ENCODE results near the gene SLC1A1.

SLC1A1 gene

DNA sequence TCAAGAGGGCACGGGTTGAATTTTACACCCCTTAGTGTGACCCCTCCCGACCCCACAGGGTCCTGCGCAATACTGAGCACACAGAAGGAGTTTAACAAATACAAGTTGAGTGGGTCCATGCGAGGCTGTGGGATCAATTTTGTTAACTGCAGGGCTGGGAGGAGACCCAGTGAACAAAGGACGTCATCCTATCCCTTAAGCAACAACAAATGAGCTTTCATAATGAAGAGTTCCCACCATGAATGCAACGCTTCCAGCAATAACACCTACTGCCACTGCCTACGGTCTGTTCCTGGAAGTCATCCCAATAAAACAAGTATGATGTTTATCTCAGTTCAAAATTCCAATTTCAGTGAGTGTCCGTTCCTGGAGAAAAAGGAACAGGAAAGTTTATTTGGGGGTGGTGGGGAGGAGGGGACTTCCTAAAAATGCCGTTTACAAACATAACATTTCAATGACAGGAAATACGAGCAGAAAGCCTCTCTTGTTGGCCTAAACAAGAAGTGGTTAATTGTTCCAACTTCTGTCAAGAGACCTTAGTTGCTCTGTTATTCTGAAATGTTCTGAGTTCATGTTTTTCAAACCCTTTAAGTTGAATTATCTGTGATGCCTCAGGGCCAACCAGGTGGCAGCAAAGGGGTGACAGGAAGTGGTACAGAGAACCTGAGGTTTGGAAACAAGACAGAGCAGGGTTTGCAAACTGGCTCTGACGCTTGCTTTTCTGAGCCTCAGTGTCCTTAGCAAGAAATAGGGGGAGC is 106.1 kb downstream of the SLC1A1 start:
- peak; percentile 97 for ATAC-seq (ENCODE audit: insufficient read depth, low read depth)
- Histone ChIP-seq H4K20me1 (ENCODE audit: insufficient read depth, low read length) (no peaks in the 10 kb centered on the region), H3K27me3 (ENCODE audit: insufficient read depth, low read length, poor library complexity) (no peaks in the 10 kb centered on the region), H3K79me2 (ENCODE audit: insufficient read depth, low read length) (no peaks in the 10 kb centered on the region), H3K9me3 (ENCODE audit: insufficient read depth, low read length, severe bottlenecking) (no peaks in the 10 kb centered on the region), H3K36me3 (ENCODE audit: insufficient read depth, low read length) (no peaks in the 10 kb centered on the region), H3K9ac (ENCODE audit: low read depth, low read length) (no peak overlapping the region), H3K4me3 (ENCODE audit: low read depth in 1 of 2, low read length in 2 of 2) (no peak overlapping the region), H2AFZ (ENCODE audit: low read depth, low read length) (0 out of 2 replicates have a peak overlapping the region, but pooled peaks have one; percentile 38), H3K27ac (ENCODE audit: low read length) (peak overlapping the region; percentile 3; the same call in 1 of the 2 replicates), H3K4me2 (ENCODE audit: insufficient read depth, low read length) (no peak overlapping the region), H3K4me1 (ENCODE audit: insufficient read depth, low read length) (peaks cover 11% of the 10 kb centered on the region)
- DNase-seq = peak; percentile 54
- TF ChIP-seq EZH2 (IDR thresholded peaks at IDR 0.05; ENCODE audit: borderline replicate concordance, low read depth, low read length, severe bottlenecking) = no peak
- TF ChIP-seq, protein P1, sequence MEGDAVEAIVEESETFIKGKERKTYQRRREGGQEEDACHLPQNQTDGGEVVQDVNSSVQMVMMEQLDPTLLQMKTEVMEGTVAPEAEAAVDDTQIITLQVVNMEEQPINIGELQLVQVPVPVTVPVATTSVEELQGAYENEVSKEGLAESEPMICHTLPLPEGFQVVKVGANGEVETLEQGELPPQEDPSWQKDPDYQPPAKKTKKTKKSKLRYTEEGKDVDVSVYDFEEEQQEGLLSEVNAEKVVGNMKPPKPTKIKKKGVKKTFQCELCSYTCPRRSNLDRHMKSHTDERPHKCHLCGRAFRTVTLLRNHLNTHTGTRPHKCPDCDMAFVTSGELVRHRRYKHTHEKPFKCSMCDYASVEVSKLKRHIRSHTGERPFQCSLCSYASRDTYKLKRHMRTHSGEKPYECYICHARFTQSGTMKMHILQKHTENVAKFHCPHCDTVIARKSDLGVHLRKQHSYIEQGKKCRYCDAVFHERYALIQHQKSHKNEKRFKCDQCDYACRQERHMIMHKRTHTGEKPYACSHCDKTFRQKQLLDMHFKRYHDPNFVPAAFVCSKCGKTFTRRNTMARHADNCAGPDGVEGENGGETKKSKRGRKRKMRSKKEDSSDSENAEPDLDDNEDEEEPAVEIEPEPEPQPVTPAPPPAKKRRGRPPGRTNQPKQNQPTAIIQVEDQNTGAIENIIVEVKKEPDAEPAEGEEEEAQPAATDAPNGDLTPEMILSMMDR (IDR thresholded peaks at IDR 0.05; ENCODE audit: borderline replicate concordance, extremely low read depth, low read length, poor library complexity, severe bottlenecking) = peak; percentile 19

DNA sequence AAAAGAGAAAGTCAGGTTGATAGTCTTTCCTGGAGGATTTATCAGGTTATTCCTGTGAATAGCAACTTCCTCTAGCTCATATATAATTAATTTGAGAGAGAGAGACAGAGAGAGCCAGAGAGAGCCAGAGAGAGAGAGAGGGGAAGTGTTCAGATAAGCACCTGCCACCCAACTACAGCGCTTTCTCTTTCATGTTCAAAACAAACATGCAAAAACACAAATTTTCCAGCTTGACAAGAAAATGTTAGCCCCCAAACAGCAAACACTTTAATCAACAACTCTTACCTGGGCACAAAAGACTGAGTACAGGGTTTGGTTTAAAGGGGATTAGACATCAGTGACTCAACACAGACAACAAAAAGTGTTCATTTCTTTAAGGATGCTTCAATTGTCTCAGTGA is 110.1 kb downstream of the SLC1A1 start:
- no peak overlapping the region for H3K4me2 ChIP-seq (ENCODE audit: insufficient read depth, low read length)
- no peak overlapping the region for H3K9ac ChIP-seq (ENCODE audit: low read depth, low read length)
- H2AFZ ChIP-seq (ENCODE audit: low read depth, low read length) = no peak overlapping the region
- no peaks in the 10 kb centered on the region for H3K9me3 ChIP-seq (ENCODE audit: insufficient read depth, low read length, severe bottlenecking)
- no peak overlapping the region for H3K4me3 ChIP-seq (ENCODE audit: low read depth in 1 of 2, low read length in 2 of 2)
- TF ChIP-seq, protein P1 (IDR thresholded peaks at IDR 0.05; ENCODE audit: borderline replicate concordance, extremely low read depth, low read length, poor library complexity, severe bottlenecking) = no peak
- no peak for TF ChIP-seq EZH2 (IDR thresholded peaks at IDR 0.05; ENCODE audit: borderline replicate concordance, low read depth, low read length, severe bottlenecking)
- no peak for DNase-seq
- no peaks in the 10 kb centered on the region for H3K27me3 ChIP-seq (ENCODE audit: insufficient read depth, low read length, poor library complexity)
- ATAC-seq (ENCODE audit: insufficient read depth, low read depth) = no peak
- H3K79me2 ChIP-seq (ENCODE audit: insufficient read depth, low read length) = no peaks in the 10 kb centered on the region
- H3K36me3 ChIP-seq (ENCODE audit: insufficient read depth, low read length) = no peaks in the 10 kb centered on the region
- peaks cover 11% of the 10 kb centered on the region for H3K4me1 ChIP-seq (ENCODE audit: insufficient read depth, low read length)
- H4K20me1 ChIP-seq (ENCODE audit: insufficient read depth, low read length) = no peaks in the 10 kb centered on the region
- H3K27ac ChIP-seq (ENCODE audit: low read length) = no peak overlapping the region

DNA sequence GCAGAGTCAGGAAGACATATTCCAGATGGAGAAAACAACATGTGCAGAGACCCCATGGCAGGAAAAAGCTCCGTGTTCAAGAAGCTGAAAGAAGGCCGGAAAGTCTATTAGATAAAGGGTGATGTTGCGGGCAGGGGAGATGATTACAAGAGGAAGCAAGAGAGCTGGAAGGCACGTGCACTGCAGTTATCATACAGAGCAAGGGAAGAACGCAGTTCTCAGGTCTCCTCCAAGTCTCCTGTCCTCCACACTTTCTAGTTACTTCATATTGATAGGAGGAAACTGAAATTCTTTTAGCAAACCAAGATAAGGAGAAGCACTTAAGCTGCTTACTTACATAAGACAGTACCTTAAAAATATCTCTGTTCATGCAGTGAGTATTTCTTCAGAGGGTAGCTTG is 113.6 kb downstream of the SLC1A1 start:
- Histone ChIP-seq H3K4me1 (ENCODE audit: insufficient read depth, low read length) (no peaks in the 10 kb centered on the region), H3K27ac (ENCODE audit: low read length) (no peak overlapping the region), H3K36me3 (ENCODE audit: insufficient read depth, low read length) (no peaks in the 10 kb centered on the region), H3K9me3 (ENCODE audit: insufficient read depth, low read length, severe bottlenecking) (no peaks in the 10 kb centered on the region), H3K4me3 (ENCODE audit: low read depth in 1 of 2, low read length in 2 of 2) (no peak overlapping the region), H3K79me2 (ENCODE audit: insufficient read depth, low read length) (no peaks in the 10 kb centered on the region), H3K27me3 (ENCODE audit: insufficient read depth, low read length, poor library complexity) (no peaks in the 10 kb centered on the region), H3K4me2 (ENCODE audit: insufficient read depth, low read length) (no peak overlapping the region), H3K9ac (ENCODE audit: low read depth, low read length) (no peak overlapping the region), H4K20me1 (ENCODE audit: insufficient read depth, low read length) (no peaks in the 10 kb centered on the region), H2AFZ (ENCODE audit: low read depth, low read length) (no peak overlapping the region)
- DNase-seq = no peak
- no peak for ATAC-seq (ENCODE audit: insufficient read depth, low read depth)
- no peak for TF ChIP-seq EZH2 (IDR thresholded peaks at IDR 0.05; ENCODE audit: borderline replicate concordance, low read depth, low read length, severe bottlenecking)
- TF ChIP-seq, protein P1 (IDR thresholded peaks at IDR 0.05; ENCODE audit: borderline replicate concordance, extremely low read depth, low read length, poor library complexity, severe bottlenecking) = no peak
